ENCODE results near the gene FAM149A.

The FAM149A gene

GRCh38 chr4:186116697-186117096, 12.2 kb downstream of the FAM149A start:
- no peaks in the 10 kb centered on the region for H3K27me3 ChIP-seq (ENCODE audit: low read length)
- no peaks in the 10 kb centered on the region for H3K9me2 ChIP-seq (replicated peaks; ENCODE audit: insufficient read depth, low read length)
- no peaks in the 10 kb centered on the region for H3F3A ChIP-seq (ENCODE audit: insufficient read depth)
- H3K4me2 ChIP-seq (ENCODE audit: low read depth, low read length, poor library complexity, severe bottlenecking) = no peak overlapping the region
- H2AFZ ChIP-seq (ENCODE audit: low read depth, low read length, severe bottlenecking) = no peak overlapping the region
- H3K79me2 ChIP-seq (ENCODE audit: insufficient read depth, low read length) = no peaks in the 10 kb centered on the region
- H3K36me3 ChIP-seq (ENCODE audit: low read length) = no peaks in the 10 kb centered on the region
- no peak for TF ChIP-seq EZH2phosphoT487 (conservative IDR thresholded peaks at IDR 0.05; ENCODE audit: low read length)
- TF ChIP-seq, protein P1, sequence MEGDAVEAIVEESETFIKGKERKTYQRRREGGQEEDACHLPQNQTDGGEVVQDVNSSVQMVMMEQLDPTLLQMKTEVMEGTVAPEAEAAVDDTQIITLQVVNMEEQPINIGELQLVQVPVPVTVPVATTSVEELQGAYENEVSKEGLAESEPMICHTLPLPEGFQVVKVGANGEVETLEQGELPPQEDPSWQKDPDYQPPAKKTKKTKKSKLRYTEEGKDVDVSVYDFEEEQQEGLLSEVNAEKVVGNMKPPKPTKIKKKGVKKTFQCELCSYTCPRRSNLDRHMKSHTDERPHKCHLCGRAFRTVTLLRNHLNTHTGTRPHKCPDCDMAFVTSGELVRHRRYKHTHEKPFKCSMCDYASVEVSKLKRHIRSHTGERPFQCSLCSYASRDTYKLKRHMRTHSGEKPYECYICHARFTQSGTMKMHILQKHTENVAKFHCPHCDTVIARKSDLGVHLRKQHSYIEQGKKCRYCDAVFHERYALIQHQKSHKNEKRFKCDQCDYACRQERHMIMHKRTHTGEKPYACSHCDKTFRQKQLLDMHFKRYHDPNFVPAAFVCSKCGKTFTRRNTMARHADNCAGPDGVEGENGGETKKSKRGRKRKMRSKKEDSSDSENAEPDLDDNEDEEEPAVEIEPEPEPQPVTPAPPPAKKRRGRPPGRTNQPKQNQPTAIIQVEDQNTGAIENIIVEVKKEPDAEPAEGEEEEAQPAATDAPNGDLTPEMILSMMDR (IDR thresholded peaks at IDR 0.05; ENCODE audit: insufficient read depth, low read length, poor library complexity, severe bottlenecking) = no peak
- H4K20me1 ChIP-seq (ENCODE audit: low read depth, low read length) = no peaks in the 10 kb centered on the region
- H3K9ac ChIP-seq (ENCODE audit: low read length) = no peak overlapping the region
- no peak overlapping the region for H3K27ac ChIP-seq (ENCODE audit: low read depth, low read length)
- no peaks in the 10 kb centered on the region for H3K9me3 ChIP-seq (ENCODE audit: insufficient read depth, low read length)
- no peak overlapping the region for H3K4me3 ChIP-seq (ENCODE audit: insufficient read depth, low read length, poor library complexity, severe bottlenecking)

GRCh38 chr4:186118582-186118981, 14.1 kb downstream of the FAM149A start:
- Histone ChIP-seq H3K9ac (ENCODE audit: low read length) (no peak overlapping the region), H4K20me1 (ENCODE audit: low read depth, low read length) (no peaks in the 10 kb centered on the region), H3F3A (ENCODE audit: insufficient read depth) (no peaks in the 10 kb centered on the region), H2AFZ (ENCODE audit: low read depth, low read length, severe bottlenecking) (no peak overlapping the region), H3K27me3 (ENCODE audit: low read length) (no peaks in the 10 kb centered on the region), H3K9me3 (ENCODE audit: insufficient read depth, low read length) (no peaks in the 10 kb centered on the region), H3K27ac (ENCODE audit: low read depth, low read length) (no peak overlapping the region), H3K9me2 (replicated peaks; ENCODE audit: insufficient read depth, low read length) (no peaks in the 10 kb centered on the region), H3K79me2 (ENCODE audit: insufficient read depth, low read length) (no peaks in the 10 kb centered on the region), H3K4me3 (ENCODE audit: insufficient read depth, low read length, poor library complexity, severe bottlenecking) (no peak overlapping the region), H3K36me3 (ENCODE audit: low read length) (no peaks in the 10 kb centered on the region), H3K4me2 (ENCODE audit: low read depth, low read length, poor library complexity, severe bottlenecking) (no peak overlapping the region)
- no peak for TF ChIP-seq EZH2phosphoT487 (conservative IDR thresholded peaks at IDR 0.05; ENCODE audit: low read length)
- TF ChIP-seq, protein P1 (IDR thresholded peaks at IDR 0.05; ENCODE audit: insufficient read depth, low read length, poor library complexity, severe bottlenecking) = no peak

GRCh38 chr4:186121057-186121456, 16.6 kb downstream of the FAM149A start:
- Histone ChIP-seq H3K27ac (ENCODE audit: low read depth, low read length) (no peak overlapping the region), H3K36me3 (ENCODE audit: low read length) (no peaks in the 10 kb centered on the region), H3K4me3 (ENCODE audit: insufficient read depth, low read length, poor library complexity, severe bottlenecking) (no peak overlapping the region), H3K4me2 (ENCODE audit: low read depth, low read length, poor library complexity, severe bottlenecking) (no peak overlapping the region), H3K9me3 (ENCODE audit: insufficient read depth, low read length) (no peaks in the 10 kb centered on the region), H3K27me3 (ENCODE audit: low read length) (no peaks in the 10 kb centered on the region), H3F3A (ENCODE audit: insufficient read depth) (no peaks in the 10 kb centered on the region), H2AFZ (ENCODE audit: low read depth, low read length, severe bottlenecking) (no peak overlapping the region), H4K20me1 (ENCODE audit: low read depth, low read length) (no peaks in the 10 kb centered on the region), H3K9me2 (replicated peaks; ENCODE audit: insufficient read depth, low read length) (no peaks in the 10 kb centered on the region), H3K9ac (ENCODE audit: low read length) (no peak overlapping the region), H3K79me2 (ENCODE audit: insufficient read depth, low read length) (no peaks in the 10 kb centered on the region)
- TF ChIP-seq, protein P1 (IDR thresholded peaks at IDR 0.05; ENCODE audit: insufficient read depth, low read length, poor library complexity, severe bottlenecking) = no peak
- no peak for TF ChIP-seq EZH2phosphoT487 (conservative IDR thresholded peaks at IDR 0.05; ENCODE audit: low read length)
